ENCODE data around the gene INPP4A.

DNA sequence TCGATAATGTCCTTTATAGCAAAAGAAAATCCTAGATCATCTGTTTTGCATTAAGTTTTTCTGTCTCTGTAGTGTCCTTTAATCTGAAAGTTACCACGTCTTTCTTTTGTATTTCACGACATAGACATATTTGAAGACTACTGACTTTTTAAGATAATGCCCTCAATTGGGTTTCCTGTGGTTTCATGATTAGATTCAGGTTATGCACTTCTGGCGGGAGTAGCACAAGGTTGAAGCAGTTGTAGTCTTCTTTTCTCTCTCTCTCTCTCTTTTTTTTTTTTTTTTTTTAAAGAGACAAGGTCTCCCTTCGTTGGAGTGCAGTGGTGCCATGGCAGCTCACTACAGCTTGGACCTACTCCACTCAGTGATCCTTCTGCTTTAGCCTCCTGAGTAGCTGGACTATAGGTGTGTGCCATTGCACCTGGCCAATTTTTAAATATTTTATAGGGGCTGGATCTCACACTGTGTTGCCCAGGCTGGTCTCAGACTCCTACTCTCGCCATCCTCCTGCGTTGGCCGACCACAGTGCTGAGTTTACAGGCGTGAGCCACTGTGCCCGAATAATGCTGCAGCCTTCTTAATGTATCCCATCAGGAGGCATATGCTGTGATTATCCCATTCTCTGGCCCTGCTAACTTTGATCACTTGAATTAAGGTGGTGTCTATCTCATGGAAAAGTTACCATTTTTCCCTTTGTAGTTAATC lies 3.9 kb downstream of the INPP4A start:
- TF ChIP-seq, protein P1, sequence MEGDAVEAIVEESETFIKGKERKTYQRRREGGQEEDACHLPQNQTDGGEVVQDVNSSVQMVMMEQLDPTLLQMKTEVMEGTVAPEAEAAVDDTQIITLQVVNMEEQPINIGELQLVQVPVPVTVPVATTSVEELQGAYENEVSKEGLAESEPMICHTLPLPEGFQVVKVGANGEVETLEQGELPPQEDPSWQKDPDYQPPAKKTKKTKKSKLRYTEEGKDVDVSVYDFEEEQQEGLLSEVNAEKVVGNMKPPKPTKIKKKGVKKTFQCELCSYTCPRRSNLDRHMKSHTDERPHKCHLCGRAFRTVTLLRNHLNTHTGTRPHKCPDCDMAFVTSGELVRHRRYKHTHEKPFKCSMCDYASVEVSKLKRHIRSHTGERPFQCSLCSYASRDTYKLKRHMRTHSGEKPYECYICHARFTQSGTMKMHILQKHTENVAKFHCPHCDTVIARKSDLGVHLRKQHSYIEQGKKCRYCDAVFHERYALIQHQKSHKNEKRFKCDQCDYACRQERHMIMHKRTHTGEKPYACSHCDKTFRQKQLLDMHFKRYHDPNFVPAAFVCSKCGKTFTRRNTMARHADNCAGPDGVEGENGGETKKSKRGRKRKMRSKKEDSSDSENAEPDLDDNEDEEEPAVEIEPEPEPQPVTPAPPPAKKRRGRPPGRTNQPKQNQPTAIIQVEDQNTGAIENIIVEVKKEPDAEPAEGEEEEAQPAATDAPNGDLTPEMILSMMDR (conservative IDR thresholded peaks at IDR 0.05; ENCODE audit: low read depth, low read length) = no peak
- no peak for TF ChIP-seq EZH2phosphoT487 (IDR thresholded peaks at IDR 0.05; ENCODE audit: borderline replicate concordance, low read length)

Measured in PC-3 (cell line).